K562 (cell line): ENCODE measurements around the gene CNTROB. TPM values are rescaled to one million over a fixed set of nuclear protein-coding genes. Genes with fewer than 3 reads are reported as not detected.

Experiments
- HDAC1 ChIP-seq, 2 experiments: fragments of 450-650 bp; IDR thresholded peaks; 2 replicates each; pipeline ENCODE4 v1.6.1; 2016 to 2017; ENCODE audit warnings: inconsistent platforms in 1 of 2, mild to moderate bottlenecking in 1 of 2, moderate library complexity in 1 of 2
- HLTF ChIP-seq: fragments of 450-650 bp; IDR thresholded peaks from 2 replicates; pipeline ENCODE4 v1.6.1; 2016
- MAFF ChIP-seq: IDR thresholded peaks from 2 replicates; pipeline ENCODE4 v1.6.1; 2012; ENCODE audit warnings: low read length, improper control_type of control experiment
- PHF20 ChIP-seq: fragments of 450-650 bp; IDR thresholded peaks from 2 replicates; pipeline ENCODE4 v1.6.1; 2018; ENCODE audit not compliant: partially characterized antibody
- RBM22 ChIP-seq: fragments of 200-400 bp; formaldehyde crosslinking; IDR thresholded peaks from 2 replicates; pipeline ENCODE4 v1.6.1; 2018; ENCODE audit warnings: low read length, low read depth; ENCODE audit not compliant: poor library complexity, severe bottlenecking
- SNIP1 ChIP-seq: fragments of 450-650 bp; IDR thresholded peaks from 2 replicates; pipeline ENCODE4 v1.7.1; 2017; ENCODE audit warnings: low read depth, mild to moderate bottlenecking
- TFAM ChIP-seq: fragments of 250-450 bp; sonication (Bioruptor Pico); conservative IDR thresholded peaks from 2 replicates; pipeline ENCODE4 v1.5.0; 2021; ENCODE audit warnings: mild to moderate bottlenecking, moderate library complexity
- ZNF133 ChIP-seq: fragments of 250-450 bp; sonication (Bioruptor Pico); IDR thresholded peaks from 2 replicates; pipeline ENCODE4 v1.4.0; 2020; ENCODE audit warnings: mild to moderate bottlenecking
- ZNF253 ChIP-seq: fragments of 250-450 bp; sonication (Bioruptor Pico); conservative IDR thresholded peaks from 2 replicates; pipeline ENCODE4 v1.6.1; 2021; ENCODE audit warnings: mild to moderate bottlenecking
- ZNF766 ChIP-seq: fragments of 200-800 bp; sonication (Bioruptor generic); conservative IDR thresholded peaks from 2 replicates; pipeline ENCODE4 v1.6.1; 2016; ENCODE audit warnings: missing genetic modification characterization, missing compliant biosample characterization
- polyA plus RNA-seq, 8 experiments: library from polyadenylated mRNA; depleted of rRNA in 4 of 8; stranded (reverse) in 5 of 8; unstranded in 3 of 8; fragments of >200 nt; fragmentation: Nextera tagmentation in 2 of 8; fragmentation: Illumina TruSeq in 1 of 8; extraction: Ambion mirVana in 2 of 8; extraction: Trizol in 1 of 8; gene quantifications; 2 replicates each; pipeline versions ENCODE4 v1.2.1 to v1.2.3, GENCODE V29; 2011 to 2014; ENCODE audit warnings: inconsistent platforms in 1 of 8, missing spikeins in 1 of 8
- total RNA-seq, 7 experiments: library from RNA; depleted of rRNA in 6 of 7; stranded (reverse); fragments of >200 nt in 6 of 7; fragmentation: Illumina TruSeq in 2 of 7; extraction: Trizol in 2 of 7; gene quantifications; 2 replicates each; pipeline versions ENCODE4 v1.2.1 to v1.2.3, GENCODE V29; 2011 to 2021; ENCODE audit warnings: low replicate concordance in 1 of 7
- TF ChIP-seq, protein P1 (sequence below): fragments of 250-450 bp; sonication (Bioruptor Pico); IDR thresholded peaks from 2 replicates; pipeline ENCODE4 v1.4.0; 2020; ENCODE audit warnings: mild to moderate bottlenecking, moderate library complexity
- TF ChIP-seq, protein P2 (sequence below): fragments of 250-450 bp; sonication (Bioruptor Pico); IDR thresholded peaks from 2 replicates; pipeline ENCODE4 v1.8.0; 2022; ENCODE audit warnings: moderate library complexity, mild to moderate bottlenecking, inconsistent platforms
- TF ChIP-seq, protein P3 (sequence below): fragments of 250-450 bp; sonication (Bioruptor Pico); IDR thresholded peaks from 2 replicates; pipeline ENCODE4 v1.5.0; 2020; ENCODE audit warnings: mild to moderate bottlenecking, borderline replicate concordance
- TF ChIP-seq, protein P4 (sequence below), 3 experiments: fragments of 200-800 bp in 1 of 3; sonication (Bioruptor generic) in 1 of 3; sonication (generic) in 1 of 3; formaldehyde crosslinking in 1 of 3; IDR thresholded peaks; 2 replicates each; pipeline versions ENCODE4 v1.6.1 to v1.8.0; 2016 to 2022; ENCODE audit warnings: mild to moderate bottlenecking in 2 of 3, missing compliant biosample characterization in 2 of 3, missing genetic modification characterization in 2 of 3, missing genetic modification reagents in 1 of 3
- TF ChIP-seq, protein P5 (sequence below): fragments of 200-800 bp; sonication (Bioruptor generic); IDR thresholded peaks from 2 replicates; pipeline ENCODE4 v1.6.1; 2017; ENCODE audit warnings: missing genetic modification characterization, missing compliant biosample characterization

CNTROB gene
- total and polyA plus RNA-seq, 9 of the 15 experiments (the other 6 are each of a cell fraction or from before 2014, with no cell fraction given), result 1.9 to 33.3 (median 23.0) TPM

DNA sequence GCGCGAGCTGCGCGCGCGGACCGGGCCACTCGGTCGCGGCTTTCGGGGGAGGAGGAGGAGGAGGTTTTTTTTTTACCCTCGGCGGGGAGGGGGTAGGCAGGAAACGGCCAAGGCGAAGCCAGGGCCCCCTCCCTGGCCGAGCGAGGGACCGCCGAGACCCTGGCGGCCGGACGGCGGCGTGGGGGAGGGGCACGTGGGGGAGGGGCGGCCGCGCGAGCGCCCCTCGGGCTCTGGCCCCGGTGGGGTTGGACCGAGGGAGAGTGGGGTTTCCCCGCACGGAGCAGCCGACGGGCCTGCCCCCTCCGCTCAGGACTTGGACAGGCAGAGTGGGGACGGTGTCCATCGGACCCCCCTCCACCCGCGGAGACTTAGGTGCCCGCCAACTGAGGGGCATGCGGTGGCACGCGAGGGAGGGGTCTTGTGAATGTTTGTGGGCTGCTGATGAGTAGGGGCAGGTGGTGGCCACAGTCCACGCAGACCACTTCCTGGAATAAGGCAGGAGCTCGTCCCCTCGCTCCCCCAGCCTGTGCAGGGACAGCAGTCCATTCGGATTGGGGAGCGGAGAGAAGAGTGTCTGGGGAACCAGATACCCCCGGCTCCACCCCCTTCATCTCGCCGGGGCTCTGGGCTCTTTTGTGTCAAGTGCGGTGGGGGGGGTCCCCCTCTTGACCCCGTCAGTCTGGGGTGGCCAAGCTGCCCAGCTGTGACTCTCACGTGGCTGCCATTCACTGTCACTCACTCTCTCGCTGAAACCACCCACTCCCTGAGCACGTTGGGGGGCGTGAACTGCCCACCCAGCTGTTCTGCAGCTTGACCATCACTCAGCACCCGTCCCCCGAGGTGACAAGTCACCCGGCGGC is 46.4 kb upstream of the CNTROB start (continued):
- TF ChIP-seq, protein P1, sequence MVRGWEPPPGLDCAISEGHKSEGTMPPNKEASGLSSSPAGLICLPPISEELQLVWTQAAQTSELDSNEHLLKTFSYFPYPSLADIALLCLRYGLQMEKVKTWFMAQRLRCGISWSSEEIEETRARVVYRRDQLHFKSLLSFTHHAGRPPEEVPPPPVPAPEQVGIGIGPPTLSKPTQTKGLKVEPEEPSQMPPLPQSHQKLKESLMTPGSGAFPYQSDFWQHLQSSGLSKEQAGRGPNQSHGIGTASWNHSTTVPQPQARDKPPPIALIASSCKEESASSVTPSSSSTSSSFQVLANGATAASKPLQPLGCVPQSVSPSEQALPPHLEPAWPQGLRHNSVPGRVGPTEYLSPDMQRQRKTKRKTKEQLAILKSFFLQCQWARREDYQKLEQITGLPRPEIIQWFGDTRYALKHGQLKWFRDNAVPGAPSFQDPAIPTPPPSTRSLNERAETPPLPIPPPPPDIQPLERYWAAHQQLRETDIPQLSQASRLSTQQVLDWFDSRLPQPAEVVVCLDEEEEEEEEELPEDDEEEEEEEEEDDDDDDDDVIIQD (CRISPR knock-in tag), result no peak
- TF ChIP-seq HLTF, result no peak
- TF ChIP-seq MAFF, result no peak
- TF ChIP-seq, protein P2, sequence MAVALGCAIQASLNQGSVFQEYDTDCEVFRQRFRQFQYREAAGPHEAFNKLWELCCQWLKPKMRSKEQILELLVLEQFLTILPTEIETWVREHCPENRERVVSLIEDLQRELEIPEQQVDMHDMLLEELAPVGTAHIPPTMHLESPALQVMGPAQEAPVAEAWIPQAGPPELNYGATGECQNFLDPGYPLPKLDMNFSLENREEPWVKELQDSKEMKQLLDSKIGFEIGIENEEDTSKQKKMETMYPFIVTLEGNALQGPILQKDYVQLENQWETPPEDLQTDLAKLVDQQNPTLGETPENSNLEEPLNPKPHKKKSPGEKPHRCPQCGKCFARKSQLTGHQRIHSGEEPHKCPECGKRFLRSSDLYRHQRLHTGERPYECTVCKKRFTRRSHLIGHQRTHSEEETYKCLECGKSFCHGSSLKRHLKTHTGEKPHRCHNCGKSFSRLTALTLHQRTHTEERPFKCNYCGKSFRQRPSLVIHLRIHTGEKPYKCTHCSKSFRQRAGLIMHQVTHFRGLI, result no peak
- TF ChIP-seq, protein P3, sequence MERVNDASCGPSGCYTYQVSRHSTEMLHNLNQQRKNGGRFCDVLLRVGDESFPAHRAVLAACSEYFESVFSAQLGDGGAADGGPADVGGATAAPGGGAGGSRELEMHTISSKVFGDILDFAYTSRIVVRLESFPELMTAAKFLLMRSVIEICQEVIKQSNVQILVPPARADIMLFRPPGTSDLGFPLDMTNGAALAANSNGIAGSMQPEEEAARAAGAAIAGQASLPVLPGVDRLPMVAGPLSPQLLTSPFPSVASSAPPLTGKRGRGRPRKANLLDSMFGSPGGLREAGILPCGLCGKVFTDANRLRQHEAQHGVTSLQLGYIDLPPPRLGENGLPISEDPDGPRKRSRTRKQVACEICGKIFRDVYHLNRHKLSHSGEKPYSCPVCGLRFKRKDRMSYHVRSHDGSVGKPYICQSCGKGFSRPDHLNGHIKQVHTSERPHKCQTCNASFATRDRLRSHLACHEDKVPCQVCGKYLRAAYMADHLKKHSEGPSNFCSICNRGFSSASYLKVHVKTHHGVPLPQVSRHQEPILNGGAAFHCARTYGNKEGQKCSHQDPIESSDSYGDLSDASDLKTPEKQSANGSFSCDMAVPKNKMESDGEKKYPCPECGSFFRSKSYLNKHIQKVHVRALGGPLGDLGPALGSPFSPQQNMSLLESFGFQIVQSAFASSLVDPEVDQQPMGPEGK (CRISPR knock-in tag), result no peak
- TF ChIP-seq RBM22, result no peak
- TF ChIP-seq ZNF766, result no peak
- TF ChIP-seq, protein P4, sequence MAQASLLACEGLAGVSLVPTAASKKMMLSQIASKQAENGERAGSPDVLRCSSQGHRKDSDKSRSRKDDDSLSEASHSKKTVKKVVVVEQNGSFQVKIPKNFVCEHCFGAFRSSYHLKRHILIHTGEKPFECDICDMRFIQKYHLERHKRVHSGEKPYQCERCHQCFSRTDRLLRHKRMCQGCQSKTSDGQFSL (CRISPR knock-in tag; IDR thresholded peaks at IDR 0.05), result peak; percentile 87
- TF ChIP-seq, protein P4 (tag; IDR thresholded peaks at IDR 0.05), result peak in 1 of 2 experiments; percentile 57; a peak in 2 of 4 replicates
- no peak for TF ChIP-seq PHF20
- no peak for TF ChIP-seq ZNF133 (CRISPR knock-in tag)
- no peak for TF ChIP-seq TFAM (CRISPR knock-in tag)
- peak in 1 of 2 experiments; percentile 83; a peak in 1 of 4 replicates for TF ChIP-seq HDAC1 (IDR thresholded peaks at IDR 0.05)
- no peak for TF ChIP-seq SNIP1
- no peak for TF ChIP-seq ZNF253 (CRISPR knock-in tag)
- TF ChIP-seq, protein P5, sequence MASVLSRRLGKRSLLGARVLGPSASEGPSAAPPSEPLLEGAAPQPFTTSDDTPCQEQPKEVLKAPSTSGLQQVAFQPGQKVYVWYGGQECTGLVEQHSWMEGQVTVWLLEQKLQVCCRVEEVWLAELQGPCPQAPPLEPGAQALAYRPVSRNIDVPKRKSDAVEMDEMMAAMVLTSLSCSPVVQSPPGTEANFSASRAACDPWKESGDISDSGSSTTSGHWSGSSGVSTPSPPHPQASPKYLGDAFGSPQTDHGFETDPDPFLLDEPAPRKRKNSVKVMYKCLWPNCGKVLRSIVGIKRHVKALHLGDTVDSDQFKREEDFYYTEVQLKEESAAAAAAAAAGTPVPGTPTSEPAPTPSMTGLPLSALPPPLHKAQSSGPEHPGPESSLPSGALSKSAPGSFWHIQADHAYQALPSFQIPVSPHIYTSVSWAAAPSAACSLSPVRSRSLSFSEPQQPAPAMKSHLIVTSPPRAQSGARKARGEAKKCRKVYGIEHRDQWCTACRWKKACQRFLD (CRISPR knock-in tag), result no peak
